Left lung (tissue), 10 donors: ENCODE measurements around the gene RBPJ. TPM values are rescaled to one million over a fixed set of nuclear protein-coding genes. Genes with fewer than 3 reads are reported as not detected.

ENCODE experiments used
- ATAC-seq: fragments of 200-7000 bp; cut with Tn5 transposase; one replicate; pipeline ENCODE4 v1.9.1; 2020; ENCODE audit warnings: moderate library complexity
- DNase-seq, 4 donors: peaks; one replicate each; pipeline ENCODE4 v3.0.0-alpha.2; 2013 to 2020
- H3K27ac ChIP-seq, 2 donors: fragments of 200-600 bp; sonication (generic) in 1 of 2; one replicate each; pipeline versions ENCODE4 v1.5.0 to v1.8.0; 2020 to 2021
- H3K27me3 ChIP-seq, 2 donors: fragments of 200-600 bp; sonication (generic) in 1 of 2; one replicate each; pipeline versions ENCODE4 v1.5.0 to v1.8.0; 2020 to 2021
- H3K36me3 ChIP-seq, 2 donors: fragments of 200-600 bp; sonication (generic) in 1 of 2; one replicate each; pipeline versions ENCODE4 v1.5.0 to v1.8.0; 2020 to 2021
- H3K4me1 ChIP-seq, 2 donors: fragments of 200-600 bp; one replicate each; pipeline ENCODE4 v1.8.0; 2021
- H3K4me3 ChIP-seq, 2 donors: fragments of 200-600 bp; sonication (generic) in 1 of 2; one replicate each; pipeline versions ENCODE4 v1.5.0 to v1.8.0; 2020 to 2021; ENCODE audit warnings: mild to moderate bottlenecking in 1 of 2
- H3K9me3 ChIP-seq, 2 donors: fragments of 200-600 bp; sonication (generic) in 1 of 2; one replicate each; pipeline versions ENCODE4 v1.5.0 to v1.8.0; 2020 to 2021
- intact Hi-C, 2 donors: fragments of 100-400 bp; cut with DNase I; formaldehyde crosslinking; loops; one replicate each; pipeline versions ENCODE4 v1.11.2 to v1.14.2; 2022
- polyA plus RNA-seq, 6 donors: library from polyadenylated mRNA; unstranded; fragments of 120-200 nt; gene quantifications; one replicate each; pipeline ENCODE4 v1.2.1, GENCODE V29; 2013; ENCODE audit not compliant: insufficient read length in 6 of 6
- total RNA-seq, 2 donors: library from RNA; stranded (reverse); fragmentation: NEBNext Ultra II Directional; extraction: Animal tissue kit (Norgen Biotek cat#: 25700); gene quantifications; one replicate each; pipeline ENCODE4 v1.2.1, GENCODE V29; 2021
- TF ChIP-seq, protein P1 (sequence below), 2 donors: fragments of 200-600 bp; sonication (generic) in 1 of 2; IDR thresholded peaks; one replicate each; pipeline versions ENCODE4 v1.5.0 to v1.8.0; 2021; ENCODE audit warnings: antibody characterized with exemption in 2 of 2
- donor health status: DM: no; HTN: yes; CAD: no.
- donor health status: DM: no; HTN: no; CAD: no.

RBPJ gene
- total and polyA plus RNA-seq, 8 donors: 88.6 to 127 (median 105) TPM

DNA sequence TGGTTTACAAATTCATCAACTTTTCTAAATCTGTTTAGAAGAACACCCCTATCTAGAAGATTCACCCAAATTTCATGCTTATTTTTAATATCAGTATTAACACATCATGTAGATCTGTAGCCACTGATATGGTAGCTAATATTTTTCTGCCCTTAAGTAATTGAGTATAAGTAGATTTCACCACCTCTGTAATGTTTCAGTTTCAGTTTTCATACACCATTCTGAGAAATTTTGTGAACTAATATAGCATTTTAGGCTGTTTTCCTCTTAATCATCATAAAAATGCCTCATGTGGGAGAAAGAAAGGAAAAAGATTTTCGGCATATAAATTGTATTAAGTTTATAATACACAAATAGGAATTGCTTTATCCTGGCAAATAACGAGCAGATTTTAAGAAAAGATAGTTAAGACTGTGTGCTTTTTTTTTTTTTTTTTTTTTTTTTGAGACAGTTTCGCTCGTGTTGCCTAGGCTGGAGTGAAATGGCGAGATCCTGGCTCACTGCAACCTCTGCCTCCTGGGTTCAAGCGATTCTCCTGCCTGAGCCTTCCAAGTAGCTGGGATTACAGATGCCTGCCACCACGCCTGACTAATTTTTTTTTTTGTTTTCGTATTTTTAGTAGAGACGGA, 21.4 kb upstream of the RBPJ start:
- ATAC-seq: no peak
- H3K4me1 ChIP-seq: peaks cover 0 to 27% of the 10 kb centered on the region in 2 donors
- H3K4me3 ChIP-seq: no peak overlapping the region
- no peaks in the 10 kb centered on the region for H3K9me3 ChIP-seq
- intact Hi-C loops: no loop called here
- H3K27ac ChIP-seq: no peak overlapping the region
- TF ChIP-seq, protein P1, sequence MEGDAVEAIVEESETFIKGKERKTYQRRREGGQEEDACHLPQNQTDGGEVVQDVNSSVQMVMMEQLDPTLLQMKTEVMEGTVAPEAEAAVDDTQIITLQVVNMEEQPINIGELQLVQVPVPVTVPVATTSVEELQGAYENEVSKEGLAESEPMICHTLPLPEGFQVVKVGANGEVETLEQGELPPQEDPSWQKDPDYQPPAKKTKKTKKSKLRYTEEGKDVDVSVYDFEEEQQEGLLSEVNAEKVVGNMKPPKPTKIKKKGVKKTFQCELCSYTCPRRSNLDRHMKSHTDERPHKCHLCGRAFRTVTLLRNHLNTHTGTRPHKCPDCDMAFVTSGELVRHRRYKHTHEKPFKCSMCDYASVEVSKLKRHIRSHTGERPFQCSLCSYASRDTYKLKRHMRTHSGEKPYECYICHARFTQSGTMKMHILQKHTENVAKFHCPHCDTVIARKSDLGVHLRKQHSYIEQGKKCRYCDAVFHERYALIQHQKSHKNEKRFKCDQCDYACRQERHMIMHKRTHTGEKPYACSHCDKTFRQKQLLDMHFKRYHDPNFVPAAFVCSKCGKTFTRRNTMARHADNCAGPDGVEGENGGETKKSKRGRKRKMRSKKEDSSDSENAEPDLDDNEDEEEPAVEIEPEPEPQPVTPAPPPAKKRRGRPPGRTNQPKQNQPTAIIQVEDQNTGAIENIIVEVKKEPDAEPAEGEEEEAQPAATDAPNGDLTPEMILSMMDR (IDR thresholded peaks at IDR 0.05): no peak
- H3K27me3 ChIP-seq: no peaks in the 10 kb centered on the region
- H3K36me3 ChIP-seq: no peaks in the 10 kb centered on the region
- DNase-seq: no peak

GRCh38 chr4:26300314-26301307, 20.2 kb upstream of the RBPJ start:
- TF ChIP-seq, protein P1 (IDR thresholded peaks at IDR 0.05): no peak
- Histone ChIP-seq H3K4me3 (no peak overlapping the region), H3K27me3 (no peaks in the 10 kb centered on the region), H3K27ac (no peak overlapping the region), H3K4me1 (peaks cover 0 to 27% of the 10 kb centered on the region in 2 donors), H3K9me3 (no peaks in the 10 kb centered on the region), H3K36me3 (no peaks in the 10 kb centered on the region)
- intact Hi-C loops: no loop called here
- ATAC-seq (no peak), DNase-seq (no peak)

DNA sequence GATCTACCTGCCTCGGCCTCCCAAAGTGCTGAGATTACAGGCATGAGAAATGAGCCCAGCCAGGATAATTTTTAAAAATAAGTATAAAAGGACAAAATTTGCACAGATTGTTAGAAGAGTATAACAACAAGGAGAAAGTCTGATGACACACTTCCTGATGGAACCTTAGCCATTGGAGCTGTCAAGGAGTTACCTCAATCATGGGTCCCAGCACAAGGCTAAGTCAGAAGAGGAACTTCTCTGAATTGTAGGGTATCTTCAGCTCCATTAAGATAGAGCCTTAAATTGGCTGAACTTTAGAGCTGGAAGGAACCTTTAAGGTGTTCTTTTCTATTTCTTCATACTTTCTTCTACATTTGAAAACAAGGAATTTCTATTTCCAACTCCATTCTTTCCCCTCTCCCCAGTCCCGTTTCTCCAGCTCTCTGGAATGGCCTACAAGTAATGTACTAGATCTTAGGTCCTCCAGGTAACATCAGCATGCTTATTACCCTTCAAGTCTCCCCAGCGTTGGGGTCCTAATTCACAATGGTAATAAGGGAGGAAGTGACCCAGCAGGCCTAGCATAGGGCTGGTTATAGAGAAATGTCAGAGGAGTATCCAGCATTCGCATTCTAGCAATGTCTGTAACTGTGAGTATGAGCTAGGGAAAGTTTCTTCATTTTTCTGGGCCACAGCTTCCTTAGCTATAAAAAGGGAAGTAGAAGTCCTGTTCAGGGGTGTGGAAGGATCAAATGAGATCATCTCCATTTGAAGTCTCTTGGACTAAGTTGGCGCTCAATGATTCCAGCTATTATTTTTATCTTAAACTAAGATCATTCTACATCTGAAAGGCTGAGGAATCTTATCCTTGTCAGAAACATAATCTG, 18.5 kb upstream of the RBPJ start:
- Histone ChIP-seq H3K36me3 (no peaks in the 10 kb centered on the region), H3K9me3 (no peaks in the 10 kb centered on the region), H3K4me1 (peaks cover 0 to 27% of the 10 kb centered on the region in 2 donors), H3K27ac (peak overlapping the region in 1 of 2 donors; percentile 67), H3K27me3 (no peaks in the 10 kb centered on the region), H3K4me3 (no peak overlapping the region)
- TF ChIP-seq, protein P1 (IDR thresholded peaks at IDR 0.05): no peak
- DNase-seq (no peak), ATAC-seq (peak; percentile 71)
- intact Hi-C loops: no loop called here

- TF ChIP-seq, protein P1 (IDR thresholded peaks at IDR 0.05): no peak
- ATAC-seq (no peak), DNase-seq (no peak)
- Histone ChIP-seq H3K4me1 (peaks cover 0 to 27% of the 10 kb centered on the region in 2 donors), H3K36me3 (no peaks in the 10 kb centered on the region), H3K4me3 (no peak overlapping the region), H3K27me3 (no peaks in the 10 kb centered on the region), H3K27ac (peak overlapping the region in 1 of 2 donors; percentile 67), H3K9me3 (no peaks in the 10 kb centered on the region)
- intact Hi-C loops: no loop called here
Observed at GRCh38 chr4:26303008-26303407, 17.8 kb upstream of the RBPJ start.
